Right forelimb (tissue), 1 donor: Measurements from ENCODE around the gene KCNK18.

ENCODE experiments used
- DNase-seq: peaks from one replicate; pipeline ENCODE4 v3.0.0-alpha.2; 2018

Gene KCNK18

GRCh38 chr10:117254774-117255735, 57.8 kb downstream of the KCNK18 start:
- no peak for DNase-seq

- DNase-seq, result no peak
Observed at GRCh38 chr10:117255835-117256460, 58.7 kb downstream of the KCNK18 start.

- no peak for DNase-seq
Observed at GRCh38 chr10:117256910-117257309, 59.6 kb downstream of the KCNK18 start.

- no peak for DNase-seq
Observed at GRCh38 chr10:117257721-117258120, 60.4 kb downstream of the KCNK18 start.

GRCh38 chr10:117259279-117259678, 62.0 kb downstream of the KCNK18 start:
- no peak for DNase-seq
